NCI-H2196 (cell line): ENCODE results near the gene C4orf50.

ENCODE experiments used
- DNase-seq: peaks from one replicate; lab custom pipeline; 2025; ENCODE audit not compliant: unreplicated experiment; lab: John Stamatoyannopoulos, UW

Gene C4orf50

DNA sequence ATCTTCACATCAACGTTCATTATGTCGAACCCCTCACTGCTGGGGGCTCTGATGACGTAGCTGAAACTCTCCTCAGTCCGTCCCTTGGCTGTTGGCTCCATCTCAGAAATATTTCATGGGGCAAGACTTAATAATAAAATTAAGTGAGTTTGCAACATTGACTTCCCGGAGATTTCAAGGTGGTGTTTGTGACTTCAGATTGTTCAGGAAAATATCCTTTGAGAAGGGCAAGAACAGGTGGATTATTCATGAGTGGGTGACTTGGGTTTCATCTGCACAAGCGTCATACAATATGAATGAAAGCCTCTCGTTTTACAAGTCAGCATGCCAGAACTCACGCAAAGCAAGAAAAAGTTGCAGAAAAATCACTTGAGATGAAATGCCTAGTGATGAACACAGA, at the start of gene C4orf50:
Gene C4orf50, minus strand, starts transcription at position 101 of the 400 bp plus-strand sequence.
- no peak for DNase-seq

DNA sequence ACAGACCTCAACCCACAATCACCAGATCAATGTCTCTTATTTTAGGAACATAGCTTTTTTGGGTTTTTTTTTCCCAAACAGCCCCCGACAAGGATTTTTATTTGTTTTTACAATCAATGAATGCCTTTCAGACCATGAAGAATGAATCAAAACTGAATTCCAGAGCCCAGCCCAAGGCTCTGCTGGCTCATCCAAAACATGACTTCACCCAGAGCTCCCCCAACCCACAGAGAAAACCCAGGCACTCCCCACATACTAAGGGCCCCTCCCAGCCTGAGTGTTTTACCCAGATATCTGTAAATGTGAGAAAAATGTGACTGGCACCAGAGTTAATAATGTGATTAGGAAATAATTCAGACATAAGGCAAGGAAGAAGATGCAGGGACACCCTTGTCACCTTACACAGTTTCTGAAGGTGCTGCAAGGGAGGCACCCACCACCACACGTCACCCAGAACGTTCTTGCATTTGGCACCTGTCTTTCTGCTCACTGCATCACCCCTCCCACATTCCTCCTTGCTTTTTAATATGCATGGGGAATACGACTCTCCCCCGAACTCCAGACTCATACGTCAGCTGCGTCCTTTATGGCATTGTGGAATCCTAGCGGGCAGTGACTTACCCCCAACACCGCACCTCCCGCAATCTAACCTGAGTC, 47.8 kb upstream of the C4orf50 start:
- no peak for DNase-seq

DNA sequence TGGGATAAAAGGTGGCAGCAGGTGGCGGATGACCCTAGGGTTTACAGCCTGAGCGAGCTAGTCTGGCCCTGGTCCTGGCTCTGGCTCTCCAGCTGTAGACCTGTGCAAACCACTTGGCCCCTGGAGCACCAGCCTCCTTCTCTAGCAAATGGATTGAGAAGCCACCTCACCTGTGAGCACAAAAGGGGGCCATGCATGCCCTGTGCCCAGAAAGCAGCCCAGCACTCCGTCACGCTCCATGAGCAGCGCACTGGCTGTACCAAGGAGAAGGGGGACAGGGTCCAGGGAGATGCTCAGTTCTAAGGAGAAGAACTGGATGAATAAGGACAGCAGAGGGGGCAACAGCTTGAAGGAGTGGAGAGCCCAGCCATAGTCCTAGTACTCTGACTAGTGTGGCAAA, 46.9 kb upstream of the C4orf50 start:
- DNase-seq: no peak

DNA sequence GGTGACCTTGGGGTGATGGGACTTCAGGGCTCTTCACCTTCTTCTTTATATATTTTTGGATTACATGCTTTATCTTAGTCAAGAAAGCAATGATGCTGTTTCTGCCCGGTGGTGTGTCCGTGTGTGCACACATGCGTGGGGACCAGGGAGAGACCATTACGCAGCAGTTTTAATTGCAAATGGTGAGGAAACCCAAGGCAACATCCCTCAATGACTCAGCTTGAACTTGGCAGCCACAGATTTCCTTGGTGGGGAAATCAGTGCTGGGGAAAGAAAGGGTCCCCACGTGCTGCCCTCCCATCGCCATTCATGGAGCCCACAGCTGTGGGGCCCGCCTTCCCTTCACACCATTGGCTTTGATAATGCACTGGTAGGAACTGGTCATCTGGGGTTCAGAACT, 46.2 kb upstream of the C4orf50 start:
- DNase-seq: no peak

DNA sequence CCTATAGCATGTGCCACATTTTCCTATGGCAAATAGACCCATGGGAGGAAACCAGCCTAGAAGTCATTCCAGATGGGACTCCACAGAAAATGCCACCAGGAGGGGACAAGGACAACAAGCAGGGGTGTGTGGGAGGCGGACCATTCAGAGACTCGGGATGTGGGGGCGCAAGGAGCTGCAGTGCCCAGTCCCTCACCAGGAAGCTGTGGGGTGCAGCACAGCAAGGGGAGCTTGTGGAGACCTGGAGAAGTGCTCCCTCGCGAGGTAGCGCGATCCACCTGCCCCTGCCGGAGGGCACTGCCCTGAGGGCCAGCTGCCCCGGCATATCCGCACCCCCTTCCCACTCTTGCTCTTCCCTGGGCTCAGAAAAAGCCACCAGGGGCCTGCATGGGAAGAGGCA, 45.5 kb upstream of the C4orf50 start:
- DNase-seq: no peak

DNA sequence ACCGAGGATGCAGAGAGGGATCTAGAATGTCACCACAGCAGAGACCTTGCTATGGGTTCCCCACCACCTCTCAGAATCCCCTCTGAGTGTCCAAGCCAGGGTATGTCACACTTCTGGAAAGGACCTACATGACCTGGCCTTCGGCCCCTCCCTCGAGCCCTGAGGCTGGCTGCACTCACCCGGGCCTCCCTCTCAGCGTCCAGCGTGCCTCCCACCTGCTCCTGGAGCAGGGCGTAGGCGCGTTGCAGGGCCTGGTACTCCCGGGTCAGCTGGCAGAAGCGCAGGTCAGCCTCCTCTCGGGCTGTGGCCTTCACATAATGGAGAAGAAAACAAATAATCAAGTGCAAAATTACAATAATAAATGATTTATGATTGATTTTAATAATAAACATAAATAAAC, 43.9 kb upstream of the C4orf50 start:
- DNase-seq: no peak

DNA sequence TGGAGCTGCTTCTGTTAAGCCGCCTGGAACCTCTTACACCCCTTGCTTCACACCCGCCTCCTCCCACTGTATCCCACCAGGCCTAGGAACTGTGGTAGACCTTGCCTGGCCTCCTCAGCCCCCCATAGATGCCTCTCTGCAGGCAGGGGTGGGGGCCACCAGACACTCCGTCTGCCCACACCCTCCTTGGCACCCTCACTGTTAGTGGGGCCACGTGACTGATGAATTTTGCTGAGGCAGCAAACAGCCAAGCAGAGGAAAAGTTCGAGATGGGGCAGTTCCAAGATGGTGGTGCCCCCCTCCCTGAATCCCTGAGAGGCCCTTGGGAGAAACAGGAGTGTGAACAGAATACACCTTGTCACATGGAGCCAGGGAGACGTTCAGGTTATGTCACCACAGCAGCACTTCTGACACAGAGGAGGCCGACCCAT, 41.2 kb upstream of the C4orf50 start:
- DNase-seq: no peak

DNA sequence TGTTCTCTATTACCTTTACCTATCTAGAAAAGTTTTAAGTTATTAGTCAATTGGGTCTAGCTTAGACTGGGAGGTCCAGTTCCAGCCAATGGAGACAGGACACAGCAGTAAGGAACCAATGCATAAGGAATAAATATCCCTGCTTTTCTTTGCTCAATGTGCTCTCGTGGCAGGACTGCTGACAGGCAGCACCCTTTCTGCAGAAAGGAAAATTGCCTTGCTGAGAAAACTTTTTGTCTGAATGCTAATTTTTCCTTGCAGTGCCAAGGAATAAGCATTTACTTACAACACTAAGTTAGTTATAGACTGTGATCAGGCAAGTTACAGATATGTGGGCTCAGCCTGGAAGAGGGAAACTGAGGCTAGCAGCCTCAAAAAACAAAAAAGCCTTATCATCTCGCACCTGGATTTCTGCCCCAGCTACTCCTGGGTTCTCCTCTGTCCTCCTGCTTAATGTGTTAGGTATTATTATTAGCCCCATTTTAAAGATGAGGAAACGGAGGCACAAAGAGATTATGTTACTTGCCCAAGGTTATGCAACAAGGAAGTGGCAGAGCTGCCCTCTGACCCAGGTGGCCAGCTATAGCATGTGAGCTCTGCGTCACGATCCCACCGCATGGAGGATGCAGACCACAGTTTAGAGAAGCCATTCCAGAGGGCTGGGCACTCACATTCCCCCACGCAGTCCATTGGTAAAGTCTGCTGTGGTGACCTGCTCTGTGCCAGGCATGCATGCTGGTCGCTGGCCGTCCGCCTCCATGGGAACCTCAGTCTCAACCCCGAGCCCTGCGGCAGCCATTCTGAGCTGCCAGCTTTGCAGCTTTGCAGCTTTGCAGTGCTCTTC, 40.5 kb upstream of the C4orf50 start:
- no peak for DNase-seq

DNA sequence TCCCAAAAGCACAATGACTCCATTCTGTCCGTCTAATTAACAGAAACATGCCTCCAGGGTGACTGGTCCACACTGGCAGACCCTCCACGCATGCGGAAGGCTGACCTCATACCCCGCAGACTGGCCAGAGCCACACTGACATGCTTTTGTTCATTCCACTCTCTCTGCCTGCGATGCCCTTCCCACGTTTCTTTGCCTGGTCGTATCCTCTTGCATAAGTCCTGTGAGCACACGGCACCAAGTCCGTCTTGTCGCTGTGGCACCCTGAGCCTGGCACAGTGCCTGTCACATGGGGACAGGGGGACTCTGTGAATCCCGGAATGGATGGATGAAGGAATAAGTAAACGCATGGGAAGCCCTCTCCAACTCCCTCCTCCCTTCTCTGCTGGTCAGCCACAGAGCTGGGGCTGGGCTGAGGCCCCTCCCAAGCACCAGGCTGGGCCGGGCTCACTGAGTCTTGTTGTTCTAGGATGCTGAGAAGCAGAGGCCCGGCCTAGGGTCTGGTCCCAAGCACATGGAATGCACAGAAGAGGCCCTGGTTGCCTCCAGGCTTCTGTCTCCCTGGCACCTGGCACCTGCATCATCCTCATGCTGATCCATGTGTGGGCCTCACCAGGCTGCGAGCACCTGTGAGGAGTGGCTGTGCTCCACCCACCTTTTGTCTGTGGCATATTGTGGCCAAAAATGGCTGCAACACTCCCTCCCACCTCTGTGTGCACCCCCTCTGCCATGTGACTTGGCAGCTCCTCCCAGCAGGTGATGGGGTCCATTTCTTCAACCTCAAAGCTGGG, 38.9 kb upstream of the C4orf50 start:
- DNase-seq: no peak

DNA sequence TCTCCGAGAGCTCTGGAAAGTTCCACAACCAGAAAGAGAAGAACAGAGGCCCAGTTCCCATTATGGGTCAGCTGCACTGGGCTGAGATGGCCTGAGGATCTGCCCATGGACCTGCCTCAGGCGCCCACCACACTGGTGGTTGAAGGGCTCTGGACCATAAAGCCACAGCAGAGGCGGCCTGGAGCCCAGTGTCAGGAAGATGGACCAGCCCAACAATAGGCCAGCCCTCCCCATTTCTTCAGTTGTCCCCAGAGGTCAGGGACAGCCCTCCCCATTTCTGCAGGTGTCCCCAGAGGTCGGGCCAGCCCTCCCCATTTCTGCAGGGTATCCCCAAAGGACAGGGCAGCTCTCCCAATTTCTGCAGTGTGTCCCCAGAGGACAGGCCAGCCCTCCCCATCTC, 37.2 kb upstream of the C4orf50 start:
- DNase-seq: no peak

DNA sequence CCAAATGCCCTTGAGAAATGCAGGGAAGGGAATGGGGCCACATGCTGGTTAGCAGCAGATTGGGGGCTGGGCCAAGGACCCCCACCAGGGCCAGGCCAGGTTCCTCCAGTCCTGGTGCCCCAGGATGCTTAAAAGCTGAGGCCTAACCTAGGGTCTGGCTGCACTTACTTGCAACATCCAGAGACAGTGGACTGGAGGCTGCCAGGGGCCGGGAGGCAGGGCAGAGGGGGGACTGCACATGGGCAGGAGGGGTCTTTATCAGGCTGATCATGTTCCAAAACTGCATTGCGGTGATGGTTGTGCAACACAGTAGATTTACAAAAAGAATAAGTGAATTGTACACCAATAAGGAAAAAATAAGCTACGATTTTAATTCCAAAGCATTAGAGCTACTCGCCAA, 36.8 kb upstream of the C4orf50 start:
- DNase-seq: no peak

DNA sequence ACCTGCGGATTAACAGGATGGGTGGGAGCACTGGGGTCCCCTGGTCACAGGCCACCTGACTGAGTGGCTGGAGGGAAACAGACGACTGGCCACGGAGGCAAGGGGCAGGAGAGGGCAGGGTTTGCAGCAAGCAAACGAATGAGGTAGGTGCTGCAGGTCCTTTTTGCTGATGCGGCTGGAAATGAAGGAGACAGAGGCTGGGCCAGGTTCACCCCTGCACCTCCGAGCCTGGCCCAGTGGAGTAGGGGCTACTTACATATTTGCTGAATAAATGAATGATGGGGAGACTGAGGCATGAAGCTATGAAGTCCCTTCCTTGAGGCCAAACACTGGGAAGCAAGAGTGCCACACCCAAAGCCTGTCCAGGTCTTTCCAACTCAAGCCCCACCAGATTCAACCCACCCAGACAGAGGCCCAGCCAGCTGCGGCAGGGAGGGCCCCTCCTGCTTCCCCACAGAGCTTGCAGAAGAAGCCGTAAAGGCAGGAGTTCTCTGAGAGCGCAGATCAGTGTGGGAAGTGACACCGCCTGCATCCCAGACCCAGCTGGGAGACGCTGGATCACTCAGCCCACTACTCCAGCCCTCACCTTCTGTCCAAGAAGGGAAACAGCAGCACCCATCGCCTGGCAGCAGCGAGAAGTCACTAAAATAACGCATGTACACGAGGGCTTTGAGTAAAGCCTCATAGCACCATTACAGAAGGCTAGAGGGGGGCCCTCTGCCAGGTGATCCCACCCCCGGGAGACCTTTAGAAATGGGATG, 36.1 kb upstream of the C4orf50 start:
- no peak for DNase-seq

DNA sequence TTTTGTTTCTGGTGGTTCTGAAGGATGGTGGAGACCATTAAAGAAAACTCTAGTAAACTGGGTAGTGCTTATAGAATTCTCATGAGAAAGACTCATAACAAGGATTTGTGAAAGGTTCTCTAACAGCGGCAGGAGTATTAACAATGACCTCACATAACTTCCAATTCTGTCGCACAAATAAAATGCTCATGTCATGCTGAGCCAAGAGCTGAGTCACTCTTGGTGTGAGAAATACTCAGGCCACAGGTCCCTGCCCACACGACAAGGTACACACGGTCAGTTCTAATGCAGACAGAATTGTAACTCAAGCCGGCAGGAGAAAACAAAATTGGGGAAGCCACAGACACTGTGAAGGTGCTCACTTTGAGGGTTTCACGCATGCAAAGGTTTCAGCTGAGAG, 34.4 kb upstream of the C4orf50 start:
- DNase-seq: no peak

DNA sequence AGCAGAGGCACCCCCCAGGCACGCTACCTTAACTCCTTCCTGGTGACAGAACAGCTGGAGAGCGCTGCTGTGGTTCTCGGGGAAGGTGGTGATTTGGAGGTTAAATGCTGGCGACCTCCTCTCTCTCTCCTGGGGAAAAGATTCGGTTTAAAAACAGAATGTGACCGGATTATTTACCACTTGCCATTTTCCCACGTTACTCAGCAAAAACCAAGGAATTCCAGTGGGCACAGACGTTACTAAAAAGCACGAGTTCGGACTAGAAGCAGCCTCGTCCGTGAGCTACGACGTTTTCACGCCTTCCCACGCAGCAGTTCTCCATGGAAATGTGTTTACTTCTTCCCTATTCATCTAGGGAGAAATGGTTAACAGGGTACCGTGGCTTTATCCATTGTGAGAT, 32.3 kb upstream of the C4orf50 start:
- no peak for DNase-seq

DNA sequence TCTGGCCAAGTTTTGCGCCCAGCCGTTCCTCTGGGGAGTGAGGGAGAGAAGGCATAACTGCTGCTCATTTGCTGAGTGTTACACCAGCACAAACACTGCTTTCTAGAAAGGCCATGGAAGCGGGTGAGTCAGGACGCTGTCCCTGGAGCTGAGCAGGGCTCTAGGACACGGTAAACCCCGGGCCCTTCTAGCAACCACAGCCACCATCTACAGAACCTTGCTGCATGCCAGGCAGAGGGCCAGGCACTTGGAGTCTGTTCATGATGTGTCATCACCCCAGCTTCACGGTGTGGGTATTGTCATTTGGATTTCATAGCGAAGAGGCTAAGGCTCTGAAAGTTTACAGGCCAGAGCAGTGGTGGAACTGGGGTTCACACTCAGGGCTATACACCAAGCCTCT, 31.8 kb upstream of the C4orf50 start:
- DNase-seq: no peak

DNA sequence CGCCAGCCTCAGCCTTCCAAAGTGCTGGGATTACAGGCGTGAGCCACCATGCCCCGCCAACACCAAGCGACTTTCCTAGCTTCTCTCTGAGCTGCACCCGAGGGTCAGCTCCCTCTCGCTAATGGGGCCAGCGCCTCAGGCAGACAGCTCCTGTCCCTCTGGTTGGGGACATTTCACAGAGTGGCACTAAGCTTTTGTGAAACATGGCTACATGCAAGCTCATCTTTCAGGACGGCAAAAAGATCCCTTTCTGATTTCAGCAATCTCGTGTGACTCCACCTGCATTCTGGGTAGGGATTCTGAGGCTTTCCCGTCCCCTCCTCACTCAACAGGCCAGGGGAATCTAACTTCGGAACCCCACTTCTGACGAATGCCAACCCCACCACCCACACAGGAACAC, 31.0 kb upstream of the C4orf50 start:
- DNase-seq: no peak

DNA sequence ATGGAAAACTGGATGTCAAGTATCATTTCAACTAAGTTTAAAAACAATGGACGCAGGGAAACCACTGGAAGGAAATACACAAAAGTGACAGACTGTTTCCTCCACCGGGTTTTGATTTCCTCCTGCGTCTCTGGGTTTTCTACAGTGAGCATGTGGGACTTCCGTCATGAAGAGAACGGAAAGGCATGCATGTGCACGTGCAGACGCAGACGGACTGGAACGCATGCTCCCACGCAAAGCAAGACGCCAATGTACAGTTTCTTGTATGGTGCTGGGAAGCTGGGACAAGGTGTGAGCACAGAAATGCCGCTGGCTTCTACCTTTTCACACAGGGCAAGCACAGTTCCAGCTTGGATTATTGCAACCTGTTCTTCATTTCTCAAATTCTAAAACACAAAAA, 30.3 kb upstream of the C4orf50 start:
- DNase-seq: no peak

DNA sequence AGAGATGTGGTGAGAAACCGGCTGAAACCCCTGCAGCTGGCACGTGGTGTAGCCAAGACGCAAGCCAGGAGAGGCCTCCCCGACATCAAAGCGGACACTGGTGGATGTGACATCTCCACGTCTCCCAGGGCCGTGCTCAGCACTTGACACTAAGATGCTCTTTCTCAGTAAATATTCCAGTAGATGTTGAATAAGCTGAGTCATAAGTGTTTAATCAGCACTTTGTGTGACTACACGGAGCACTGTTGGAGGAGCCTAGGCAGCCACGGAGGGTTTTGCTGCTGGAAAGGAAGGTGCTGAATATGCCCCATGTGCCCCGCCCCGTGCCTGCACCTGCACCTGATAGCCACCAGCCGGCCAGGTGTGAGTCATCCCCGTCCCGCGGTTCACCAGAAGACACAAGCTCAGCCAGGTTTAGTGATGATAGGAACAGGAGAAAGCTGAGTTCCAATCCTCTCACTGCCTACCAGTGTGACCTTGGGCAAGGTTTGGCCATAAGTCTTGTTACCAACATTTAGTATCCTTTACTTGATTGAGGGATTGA, 29.0 kb upstream of the C4orf50 start:
- DNase-seq: no peak

DNA sequence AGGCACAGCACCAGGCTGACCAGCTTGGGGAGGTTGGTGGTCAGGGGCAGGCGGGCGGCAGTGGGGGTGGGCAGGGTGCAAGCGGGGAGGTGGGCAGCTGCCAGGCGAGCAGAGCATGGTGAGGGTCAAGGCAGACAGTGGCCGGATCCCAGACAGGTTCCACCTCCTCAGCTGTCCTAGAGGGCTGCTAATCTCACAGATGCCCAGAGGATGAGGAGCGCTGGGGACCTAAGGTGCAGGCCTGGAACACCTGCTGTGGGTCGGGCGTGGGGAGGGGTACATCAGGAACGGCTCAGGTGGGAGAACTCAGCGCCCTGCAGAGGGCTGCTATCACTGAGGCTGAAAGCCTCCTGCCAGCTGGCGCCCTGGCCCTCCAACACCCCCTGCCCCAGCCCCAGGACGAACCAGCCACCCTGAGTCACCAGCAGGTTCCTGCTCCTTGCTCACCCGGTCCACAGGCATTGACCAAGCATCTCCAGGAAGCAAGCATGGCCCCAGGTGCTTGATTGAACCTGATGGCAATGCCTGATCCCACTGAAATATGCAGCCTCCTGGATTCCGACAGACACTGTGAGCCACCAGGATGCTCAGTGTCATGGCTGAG, 28.4 kb upstream of the C4orf50 start:
- no peak for DNase-seq

DNA sequence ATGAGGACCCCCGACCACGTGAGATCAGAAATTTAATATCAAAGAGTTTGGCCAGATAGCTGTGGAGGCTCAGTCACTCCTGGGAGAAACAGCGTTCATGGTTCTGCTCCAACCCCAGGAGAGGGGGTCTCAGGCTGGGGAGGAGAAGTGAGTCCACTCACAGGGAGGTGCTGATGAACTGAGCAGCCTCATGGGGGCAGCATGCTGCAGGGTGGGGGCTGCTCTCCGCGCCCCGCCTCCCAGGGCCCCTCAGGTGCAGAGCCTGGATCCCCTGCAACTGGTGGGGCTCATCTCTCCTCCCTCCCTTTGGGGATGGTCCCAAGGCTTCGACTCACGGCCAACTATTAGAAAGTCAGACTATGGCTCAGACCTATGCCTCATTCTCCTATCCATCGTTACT, 26.6 kb upstream of the C4orf50 start:
- no peak for DNase-seq
